ENCODE measurements around the gene SLC35F1.

The SLC35F1 gene

GRCh38 chr6:118280210-118280609 lies 373.1 kb downstream of the SLC35F1 start:
- H3K9me3 ChIP-seq (ENCODE audit: control insufficient read depth, insufficient read depth, low read depth, low read length), result no peaks in the 10 kb centered on the region
- H3K36me3 ChIP-seq (ENCODE audit: control insufficient read depth in 2 of 2, insufficient read depth in 1 of 2, low read length in 2 of 2), result no peaks in the 10 kb centered on the region
- H3K27ac ChIP-seq (ENCODE audit: extremely low read depth, low read depth, low read length), result no peak overlapping the region
- no peaks in the 10 kb centered on the region for H3K4me1 ChIP-seq (ENCODE audit: control insufficient read depth, insufficient read depth, low read length)
- CTCF ChIA-PET, result interaction anchor here (0.6 kb wide), 2 partner anchors 29 to 436 kb away, joined by 4 read pairs; no protein-coding TSS in a partner anchor
- TF ChIP-seq ZNF121 (tag by site-specific recombination; IDR thresholded peaks at IDR 0.05) (no peak), ZNF585B (tag by site-specific recombination; IDR thresholded peaks at IDR 0.05) (no peak), ZNF391 (tag by site-specific recombination; IDR thresholded peaks at IDR 0.05; ENCODE audit: borderline replicate concordance, low read depth) (no peak), ZNF660 (tag by site-specific recombination; IDR thresholded peaks at IDR 0.05) (no peak), ZNF202 (tag by site-specific recombination; IDR thresholded peaks at IDR 0.05; ENCODE audit: borderline replicate concordance) (no peak)
- H3K4me3 ChIP-seq (ENCODE audit: low read depth, low read length), result no peak overlapping the region
- POLR2A ChIA-PET, result no interaction called here

GRCh38 chr6:118281291-118281690 lies 374.2 kb downstream of the SLC35F1 start:
- Histone ChIP-seq H3K4me1 (ENCODE audit: control insufficient read depth, insufficient read depth, low read length) (no peaks in the 10 kb centered on the region), H3K4me3 (ENCODE audit: low read depth, low read length) (no peak overlapping the region), H3K36me3 (ENCODE audit: control insufficient read depth in 2 of 2, insufficient read depth in 1 of 2, low read length in 2 of 2) (no peaks in the 10 kb centered on the region), H3K27ac (ENCODE audit: extremely low read depth, low read depth, low read length) (no peak overlapping the region), H3K9me3 (ENCODE audit: control insufficient read depth, insufficient read depth, low read depth, low read length) (no peaks in the 10 kb centered on the region)
- ChIA-PET CTCF (interaction anchor here (0.6 to 3.1 kb wide), 4 partner anchors 11 to 847 kb away, joined by 3 to 20 read pairs (median 4); no protein-coding TSS in a partner anchor), POLR2A (no interaction called here)
- TF ChIP-seq GLI2 (tag by site-specific recombination; IDR thresholded peaks at IDR 0.05; ENCODE audit: borderline replicate concordance, low read depth) (no peak), ZBTB7A (tag by site-specific recombination; IDR thresholded peaks at IDR 0.05; ENCODE audit: low read depth) (no peak), ZNF701 (tag by site-specific recombination; IDR thresholded peaks at IDR 0.05) (no peak), ZNF354C (tag by site-specific recombination; IDR thresholded peaks at IDR 0.05; ENCODE audit: borderline replicate concordance, low read depth) (no peak), ZNF311 (tag by site-specific recombination; IDR thresholded peaks at IDR 0.05; ENCODE audit: borderline replicate concordance) (no peak), ZNF610 (tag by site-specific recombination; IDR thresholded peaks at IDR 0.05; ENCODE audit: borderline replicate concordance) (no peak), ZNF529 (tag by site-specific recombination; IDR thresholded peaks at IDR 0.05; ENCODE audit: insufficient replicate concordance) (no peak), BCL11A (tag by site-specific recombination; IDR thresholded peaks at IDR 0.05; ENCODE audit: low read depth) (no peak), KLF7 (tag by site-specific recombination; IDR thresholded peaks at IDR 0.05; ENCODE audit: borderline replicate concordance) (no peak), YY2 (tag by site-specific recombination; IDR thresholded peaks at IDR 0.05) (no peak), CTCF (tag by site-specific recombination; IDR thresholded peaks at IDR 0.05) (no peak), ZBTB1 (tag by site-specific recombination; IDR thresholded peaks at IDR 0.05) (no peak)

GRCh38 chr6:118283766-118284165 lies 376.7 kb downstream of the SLC35F1 start:
- POLR2A ChIA-PET, result no interaction called here
- H3K27ac ChIP-seq (ENCODE audit: extremely low read depth, low read depth, low read length), result no peak overlapping the region
- no peak overlapping the region for H3K4me3 ChIP-seq (ENCODE audit: low read depth, low read length)
- no peak for TF ChIP-seq ZNF610 (tag by site-specific recombination; IDR thresholded peaks at IDR 0.05; ENCODE audit: borderline replicate concordance)
- TF ChIP-seq ZNF529 (tag by site-specific recombination; IDR thresholded peaks at IDR 0.05; ENCODE audit: insufficient replicate concordance), result no peak
- TF ChIP-seq PRDM1 (tag by site-specific recombination; IDR thresholded peaks at IDR 0.05), result 0 out of 2 replicates have a peak, but pooled peaks have one; percentile 19
- no peak for TF ChIP-seq ZSCAN16 (tag by site-specific recombination; IDR thresholded peaks at IDR 0.05)
- no peak for TF ChIP-seq ZNF266 (tag by site-specific recombination; IDR thresholded peaks at IDR 0.05; ENCODE audit: low read depth)
- no peak for TF ChIP-seq KLF17 (tag by site-specific recombination; IDR thresholded peaks at IDR 0.05)
- no peak for TF ChIP-seq ZNF596 (tag by site-specific recombination; IDR thresholded peaks at IDR 0.05)
- TF ChIP-seq KLF16 (tag by site-specific recombination; IDR thresholded peaks at IDR 0.05), result no peak
- peak; percentile 85 for TF ChIP-seq ZNF654 (tag by site-specific recombination; IDR thresholded peaks at IDR 0.05; ENCODE audit: low read depth)
- TF ChIP-seq ZNF221 (tag by site-specific recombination; IDR thresholded peaks at IDR 0.05; ENCODE audit: borderline replicate concordance), result no peak
- TF ChIP-seq CTCF (tag by site-specific recombination; IDR thresholded peaks at IDR 0.05), result peak; percentile 47; the same call in 1 of the 2 replicates
- TF ChIP-seq ZFP3 (tag by site-specific recombination; IDR thresholded peaks at IDR 0.05; ENCODE audit: low read depth), result no peak
- H3K4me1 ChIP-seq (ENCODE audit: control insufficient read depth, insufficient read depth, low read length), result no peaks in the 10 kb centered on the region
- H3K36me3 ChIP-seq (ENCODE audit: control insufficient read depth in 2 of 2, insufficient read depth in 1 of 2, low read length in 2 of 2), result no peaks in the 10 kb centered on the region
- CTCF ChIA-PET, result interaction anchor here (0.5 to 5.8 kb wide), 38 partner anchors 8 to 830 kb away, joined by 3 to 31 read pairs (median 4); partner anchors contain the start of gene PLN
- H3K9me3 ChIP-seq (ENCODE audit: control insufficient read depth, insufficient read depth, low read depth, low read length), result no peaks in the 10 kb centered on the region
